ENCODE results near the gene ADORA3. TPM values are rescaled to one million over a fixed set of nuclear protein-coding genes. Genes with fewer than 3 reads are reported as not detected.

The ADORA3 gene
- total RNA-seq, 1 donor from 2014 or later, result not detected

DNA sequence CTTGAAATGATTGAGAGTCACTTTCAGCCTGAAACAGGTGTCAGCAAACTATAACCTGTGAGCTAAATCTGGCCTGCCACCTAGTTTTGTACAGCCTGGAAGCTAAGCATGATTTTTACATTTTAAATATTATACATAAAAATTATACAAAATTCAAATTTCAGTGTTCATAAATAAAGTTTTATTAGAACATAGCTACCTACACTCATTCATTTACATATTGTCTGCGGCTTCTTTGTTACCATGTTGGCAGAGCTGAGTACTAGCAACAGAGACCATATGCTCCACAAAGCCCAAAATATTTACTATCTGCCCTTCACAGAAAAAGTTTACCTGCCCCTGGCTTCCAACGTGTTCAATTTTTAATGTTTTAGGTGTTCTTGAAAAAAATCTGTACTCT lies 37.7 kb downstream of the ADORA3 start:
- DNase-seq (ENCODE audit: extremely low spot score, unreplicated experiment), result no peak
- H3K36me3 Mint-ChIP-seq (ENCODE audit: unreplicated experiment), result peaks cover 25% of the 10 kb centered on the region
- no peak for TF ChIP-seq CTCF (IDR thresholded peaks at IDR 0.05)
- H3K4me1 Mint-ChIP-seq (ENCODE audit: unreplicated experiment), result peaks cover 5% of the 10 kb centered on the region
- no peak overlapping the region for H3K4me3 Mint-ChIP-seq (ENCODE audit: unreplicated experiment)
- H3K9me3 Mint-ChIP-seq (ENCODE audit: unreplicated experiment), result no peaks in the 10 kb centered on the region
- no peaks in the 10 kb centered on the region for H3K27me3 Mint-ChIP-seq (ENCODE audit: unreplicated experiment)
- H3K27ac Mint-ChIP-seq (ENCODE audit: unreplicated experiment), result no peak overlapping the region

DNA sequence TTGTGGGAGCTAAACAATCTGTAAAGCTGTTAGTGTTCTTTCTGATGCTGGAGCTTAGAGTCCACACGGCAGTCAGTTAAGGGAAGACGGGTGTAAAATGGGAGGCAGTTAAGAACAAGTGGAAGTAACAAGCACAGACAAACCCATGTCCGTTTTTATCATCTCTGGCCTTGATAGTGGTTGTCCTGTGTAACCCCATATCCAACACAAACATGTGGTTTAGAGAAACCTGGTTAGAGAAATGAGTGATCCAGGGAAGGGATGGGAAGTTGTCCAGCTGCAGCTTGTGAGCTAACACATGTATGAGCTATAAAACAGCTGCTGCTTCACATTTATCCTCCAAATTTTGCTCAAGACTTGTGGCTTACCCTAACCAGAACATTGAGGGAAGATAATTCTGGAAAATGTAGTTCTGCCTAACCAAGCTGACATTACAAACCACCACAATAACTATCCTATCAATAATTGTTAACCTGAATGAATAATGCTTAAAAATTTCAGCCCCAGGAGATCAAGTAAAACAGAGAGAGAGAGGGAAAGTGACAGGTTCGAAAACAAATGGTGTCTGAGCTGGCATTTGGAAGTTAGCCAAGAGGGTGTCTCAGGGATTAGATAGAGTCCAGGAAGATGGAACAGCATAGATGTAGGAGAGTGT lies 40.3 kb downstream of the ADORA3 start:
- Mint-ChIP-seq H3K36me3 (ENCODE audit: unreplicated experiment) (peaks cover 41% of the 10 kb centered on the region), H3K4me1 (ENCODE audit: unreplicated experiment) (peaks cover 5% of the 10 kb centered on the region), H3K27me3 (ENCODE audit: unreplicated experiment) (no peaks in the 10 kb centered on the region), H3K27ac (ENCODE audit: unreplicated experiment) (no peak overlapping the region), H3K4me3 (ENCODE audit: unreplicated experiment) (no peak overlapping the region), H3K9me3 (ENCODE audit: unreplicated experiment) (no peaks in the 10 kb centered on the region)
- DNase-seq (ENCODE audit: extremely low spot score, unreplicated experiment), result no peak
- TF ChIP-seq CTCF (IDR thresholded peaks at IDR 0.05), result no peak

DNA sequence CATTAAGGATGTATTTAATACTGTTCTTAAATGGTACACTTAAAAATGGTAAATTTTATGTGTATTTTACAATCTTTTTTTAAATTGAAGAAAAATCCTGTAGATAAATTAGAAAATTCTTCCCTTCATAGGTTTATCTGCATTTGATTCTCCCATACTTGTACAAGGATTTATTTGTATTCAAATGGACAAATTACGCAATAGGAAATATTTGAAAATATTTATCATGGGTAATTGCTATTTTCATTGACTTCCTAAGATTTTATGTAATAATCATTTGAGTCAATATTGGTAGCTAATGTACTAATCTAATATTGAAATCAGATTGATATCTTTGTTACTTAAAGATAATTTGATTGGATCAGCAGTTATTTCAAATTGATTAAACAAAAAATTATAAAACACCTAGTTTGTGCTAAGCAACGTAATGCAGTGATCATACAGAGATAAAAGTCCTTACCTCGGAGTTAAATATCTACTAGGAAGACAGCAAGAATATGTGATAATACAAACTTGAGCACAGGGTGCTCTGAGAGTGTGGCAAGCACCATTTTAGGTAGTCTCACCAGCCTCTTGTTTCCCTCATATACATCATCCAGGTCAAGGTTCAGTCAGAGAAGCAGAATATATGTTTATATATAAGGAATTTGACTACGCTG lies 40.9 kb downstream of the ADORA3 start:
- Mint-ChIP-seq H3K36me3 (ENCODE audit: unreplicated experiment) (peaks cover 48% of the 10 kb centered on the region), H3K9me3 (ENCODE audit: unreplicated experiment) (no peaks in the 10 kb centered on the region), H3K27ac (ENCODE audit: unreplicated experiment) (no peak overlapping the region), H3K4me3 (ENCODE audit: unreplicated experiment) (no peak overlapping the region), H3K27me3 (ENCODE audit: unreplicated experiment) (no peaks in the 10 kb centered on the region), H3K4me1 (ENCODE audit: unreplicated experiment) (peaks cover 5% of the 10 kb centered on the region)
- no peak for DNase-seq (ENCODE audit: extremely low spot score, unreplicated experiment)
- TF ChIP-seq CTCF (IDR thresholded peaks at IDR 0.05), result no peak

- H3K27ac Mint-ChIP-seq (ENCODE audit: unreplicated experiment), result no peak overlapping the region
- peaks cover 5% of the 10 kb centered on the region for H3K4me1 Mint-ChIP-seq (ENCODE audit: unreplicated experiment)
- no peaks in the 10 kb centered on the region for H3K9me3 Mint-ChIP-seq (ENCODE audit: unreplicated experiment)
- H3K27me3 Mint-ChIP-seq (ENCODE audit: unreplicated experiment), result no peaks in the 10 kb centered on the region
- H3K36me3 Mint-ChIP-seq (ENCODE audit: unreplicated experiment), result peaks cover 53% of the 10 kb centered on the region
- no peak overlapping the region for H3K4me3 Mint-ChIP-seq (ENCODE audit: unreplicated experiment)
- TF ChIP-seq CTCF (IDR thresholded peaks at IDR 0.05), result no peak
- DNase-seq (ENCODE audit: extremely low spot score, unreplicated experiment), result no peak
Measured at GRCh38 chr1:111461765-111462164, 41.7 kb downstream of the ADORA3 start.

GRCh38 chr1:111455642-111456031 lies 47.8 kb downstream of the ADORA3 start:
- Mint-ChIP-seq H3K9me3 (ENCODE audit: unreplicated experiment) (no peaks in the 10 kb centered on the region), H3K36me3 (ENCODE audit: unreplicated experiment) (peaks cover 55% of the 10 kb centered on the region), H3K27ac (ENCODE audit: unreplicated experiment) (no peak overlapping the region), H3K4me3 (ENCODE audit: unreplicated experiment) (no peak overlapping the region), H3K4me1 (ENCODE audit: unreplicated experiment) (peaks cover 16% of the 10 kb centered on the region), H3K27me3 (ENCODE audit: unreplicated experiment) (no peaks in the 10 kb centered on the region)
- no peak for DNase-seq (ENCODE audit: extremely low spot score, unreplicated experiment)
- no peak for TF ChIP-seq CTCF (IDR thresholded peaks at IDR 0.05)

All from osteocyte (in vitro differentiated cells).